Panc1 (cell line): Measurements from ENCODE around the gene CTSS. TPM values are rescaled to one million over a fixed set of nuclear protein-coding genes. Genes with fewer than 3 reads are reported as not detected.

Experiments
- ATAC-seq: fragments of 200-7000 bp; cut with Tn5 transposase; 2 replicates; pipeline ENCODE4 v1.9.1; 2020; ENCODE audit warnings: mild to moderate bottlenecking, moderate library complexity
- BruUV-seq: library from RNA; stranded (reverse); fragments of 400-500 nt; replicated peaks from 2 replicates; lab custom pipeline; 2021; lab: Mats Ljungman, UMichigan
- CTCF ChIA-PET: fragments of 300-600 bp; sonication (Branson Sonifier 250); formaldehyde crosslinking; loops from one replicate; lab custom pipeline; 2022; ENCODE audit warnings: antibody characterized with exemption; lab: Charles Lee
- POLR2A ChIA-PET: fragments of 300-600 bp; sonication (Branson Sonifier 250); formaldehyde crosslinking; loops from one replicate; lab custom pipeline; 2022; ENCODE audit warnings: antibody characterized with exemption; lab: Charles Lee
- DNase-seq: peaks from one replicate; pipeline ENCODE4 v3.0.0-alpha.2; 2010; ENCODE audit warnings: low read depth, low spot score
- H3K27ac ChIP-seq: 2 replicates; pipeline ENCODE4 v1.5.1; 2011; ENCODE audit warnings: mild to moderate bottlenecking, low read length, inconsistent platforms
- H3K27me3 ChIP-seq: fragments of 200-500 bp; sonication (Bioruptor generic); 2 replicates; pipeline ENCODE4 v1.6.0; 2014; ENCODE audit warnings: low read length, inconsistent platforms; ENCODE audit not compliant: control insufficient read depth, insufficient read depth
- H3K36me3 ChIP-seq: fragments of 200-500 bp; sonication (Bioruptor generic); 2 replicates; pipeline ENCODE4 v1.5.1; 2014; ENCODE audit warnings: inconsistent platforms, mild to moderate bottlenecking, low read length, moderate library complexity; ENCODE audit not compliant: control insufficient read depth, insufficient read depth
- H3K4me1 ChIP-seq: 2 replicates; pipeline ENCODE4 v1.5.1; 2011; ENCODE audit warnings: inconsistent platforms, mild to moderate bottlenecking, low read length, moderate library complexity; ENCODE audit not compliant: control insufficient read depth, insufficient read depth
- H3K4me3 ChIP-seq, 2 experiments: 2 replicates each; pipeline ENCODE4 v1.5.1; 2011 to 2012; ENCODE audit warnings: low read depth in 2 of 2, low read length in 2 of 2, mild to moderate bottlenecking in 2 of 2, inconsistent platforms in 1 of 2, moderate library complexity in 1 of 2
- H3K9me3 ChIP-seq: fragments of 200-500 bp; sonication (Bioruptor generic); 2 replicates; pipeline ENCODE4 v1.5.1; 2014; ENCODE audit warnings: low read depth, mild to moderate bottlenecking, inconsistent platforms, low read length, moderate library complexity; ENCODE audit not compliant: control insufficient read depth, insufficient read depth
- POLR2AphosphoS5 ChIP-seq: IDR thresholded peaks from 2 replicates; pipeline ENCODE4 v1.6.1; 2012; ENCODE audit warnings: mild to moderate bottlenecking, low read depth, low read length, moderate library complexity
- SIN3A ChIP-seq: IDR thresholded peaks from 2 replicates; pipeline ENCODE4 v1.6.1; 2012; ENCODE audit warnings: low read depth, mild to moderate bottlenecking, low read length, moderate library complexity, borderline replicate concordance; ENCODE audit not compliant: insufficient read depth
- TCF7L2 ChIP-seq: IDR thresholded peaks from 2 replicates; pipeline ENCODE4 v1.6.1; 2011; ENCODE audit warnings: mild to moderate bottlenecking, low read depth, low read length, inconsistent platforms
- in situ Hi-C: cut with HindIII; loops from 2 replicates; pipeline ENCODE4 v1.10.0; 2016; ENCODE audit warnings: low sequenced_read_pairs, low pct_unique_long_range_greater_than_20kb
- intact Hi-C: fragments of 100-400 bp; cut with micrococcal nuclease; formaldehyde crosslinking; loops from one replicate; pipeline ENCODE4 v1.10.0; 2022; ENCODE audit not compliant: unreplicated experiment
- total RNA-seq: library from RNA; stranded (reverse); gene quantifications from one replicate; pipeline ENCODE4 v1.2.1, GENCODE V29; 2021; ENCODE audit not compliant: unreplicated experiment
- TF ChIP-seq, protein P1 (sequence below): fragments of 450-650 bp; IDR thresholded peaks from 2 replicates; pipeline ENCODE4 v1.5.1; 2017; ENCODE audit warnings: mild to moderate bottlenecking
- TF ChIP-seq, protein P2 (sequence below), 2 experiments: IDR thresholded peaks; 2 replicates each; pipeline ENCODE4 v1.6.1; 2011 to 2012; ENCODE audit warnings: low read depth in 2 of 2, control low read depth in 1 of 2, low read length in 1 of 2, mild to moderate bottlenecking in 1 of 2, moderate library complexity in 1 of 2; ENCODE audit not compliant: insufficient read depth in 1 of 2

CTSS gene
- total RNA-seq, 1 experiment from 2014 or later = 5.1 TPM

DNA sequence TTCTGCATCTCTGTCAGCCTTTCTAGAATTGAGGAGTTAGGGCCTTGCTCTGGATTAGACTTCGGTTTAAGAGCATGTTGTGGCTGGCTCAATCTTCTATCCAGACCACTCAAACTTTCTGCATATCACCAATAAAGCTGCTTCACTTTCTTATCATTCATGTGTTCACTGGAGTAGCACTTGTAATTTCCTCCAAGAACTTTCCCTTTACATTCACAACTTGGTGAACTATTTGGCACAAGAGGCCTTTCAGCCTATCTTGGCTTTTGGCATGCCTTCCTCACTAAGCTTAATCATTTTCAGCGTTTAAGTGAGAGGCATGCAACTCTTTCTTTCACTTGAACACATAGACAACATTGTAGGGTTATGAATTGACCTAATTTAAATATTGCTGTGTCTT lies 41.2 kb downstream of the CTSS start:
- no peaks in the 10 kb centered on the region for H3K9me3 ChIP-seq
- H3K36me3 ChIP-seq = no peaks in the 10 kb centered on the region
- TF ChIP-seq, protein P1, sequence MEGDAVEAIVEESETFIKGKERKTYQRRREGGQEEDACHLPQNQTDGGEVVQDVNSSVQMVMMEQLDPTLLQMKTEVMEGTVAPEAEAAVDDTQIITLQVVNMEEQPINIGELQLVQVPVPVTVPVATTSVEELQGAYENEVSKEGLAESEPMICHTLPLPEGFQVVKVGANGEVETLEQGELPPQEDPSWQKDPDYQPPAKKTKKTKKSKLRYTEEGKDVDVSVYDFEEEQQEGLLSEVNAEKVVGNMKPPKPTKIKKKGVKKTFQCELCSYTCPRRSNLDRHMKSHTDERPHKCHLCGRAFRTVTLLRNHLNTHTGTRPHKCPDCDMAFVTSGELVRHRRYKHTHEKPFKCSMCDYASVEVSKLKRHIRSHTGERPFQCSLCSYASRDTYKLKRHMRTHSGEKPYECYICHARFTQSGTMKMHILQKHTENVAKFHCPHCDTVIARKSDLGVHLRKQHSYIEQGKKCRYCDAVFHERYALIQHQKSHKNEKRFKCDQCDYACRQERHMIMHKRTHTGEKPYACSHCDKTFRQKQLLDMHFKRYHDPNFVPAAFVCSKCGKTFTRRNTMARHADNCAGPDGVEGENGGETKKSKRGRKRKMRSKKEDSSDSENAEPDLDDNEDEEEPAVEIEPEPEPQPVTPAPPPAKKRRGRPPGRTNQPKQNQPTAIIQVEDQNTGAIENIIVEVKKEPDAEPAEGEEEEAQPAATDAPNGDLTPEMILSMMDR = no peak
- TF ChIP-seq TCF7L2 (no peak), POLR2AphosphoS5 (no peak), SIN3A (no peak)
- TF ChIP-seq, protein P2, sequence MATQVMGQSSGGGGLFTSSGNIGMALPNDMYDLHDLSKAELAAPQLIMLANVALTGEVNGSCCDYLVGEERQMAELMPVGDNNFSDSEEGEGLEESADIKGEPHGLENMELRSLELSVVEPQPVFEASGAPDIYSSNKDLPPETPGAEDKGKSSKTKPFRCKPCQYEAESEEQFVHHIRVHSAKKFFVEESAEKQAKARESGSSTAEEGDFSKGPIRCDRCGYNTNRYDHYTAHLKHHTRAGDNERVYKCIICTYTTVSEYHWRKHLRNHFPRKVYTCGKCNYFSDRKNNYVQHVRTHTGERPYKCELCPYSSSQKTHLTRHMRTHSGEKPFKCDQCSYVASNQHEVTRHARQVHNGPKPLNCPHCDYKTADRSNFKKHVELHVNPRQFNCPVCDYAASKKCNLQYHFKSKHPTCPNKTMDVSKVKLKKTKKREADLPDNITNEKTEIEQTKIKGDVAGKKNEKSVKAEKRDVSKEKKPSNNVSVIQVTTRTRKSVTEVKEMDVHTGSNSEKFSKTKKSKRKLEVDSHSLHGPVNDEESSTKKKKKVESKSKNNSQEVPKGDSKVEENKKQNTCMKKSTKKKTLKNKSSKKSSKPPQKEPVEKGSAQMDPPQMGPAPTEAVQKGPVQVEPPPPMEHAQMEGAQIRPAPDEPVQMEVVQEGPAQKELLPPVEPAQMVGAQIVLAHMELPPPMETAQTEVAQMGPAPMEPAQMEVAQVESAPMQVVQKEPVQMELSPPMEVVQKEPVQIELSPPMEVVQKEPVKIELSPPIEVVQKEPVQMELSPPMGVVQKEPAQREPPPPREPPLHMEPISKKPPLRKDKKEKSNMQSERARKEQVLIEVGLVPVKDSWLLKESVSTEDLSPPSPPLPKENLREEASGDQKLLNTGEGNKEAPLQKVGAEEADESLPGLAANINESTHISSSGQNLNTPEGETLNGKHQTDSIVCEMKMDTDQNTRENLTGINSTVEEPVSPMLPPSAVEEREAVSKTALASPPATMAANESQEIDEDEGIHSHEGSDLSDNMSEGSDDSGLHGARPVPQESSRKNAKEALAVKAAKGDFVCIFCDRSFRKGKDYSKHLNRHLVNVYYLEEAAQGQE (IDR thresholded peaks at IDR 0.05; ENCODE audit: insufficient read depth in 1 of 2, low read depth in 2 of 2, low read length in 1 of 2) = no peak
- intact Hi-C loops = no loop called here
- no peak overlapping the region for H3K27ac ChIP-seq
- no peak for DNase-seq
- ChIA-PET CTCF (no interaction called here), POLR2A (no interaction called here)
- BruUV-seq = no TSS peak
- H3K4me1 ChIP-seq = no peaks in the 10 kb centered on the region
- H3K4me3 ChIP-seq = no peak overlapping the region
- ATAC-seq = no peak
- in situ Hi-C loops = no loop called here
- no peaks in the 10 kb centered on the region for H3K27me3 ChIP-seq

DNA sequence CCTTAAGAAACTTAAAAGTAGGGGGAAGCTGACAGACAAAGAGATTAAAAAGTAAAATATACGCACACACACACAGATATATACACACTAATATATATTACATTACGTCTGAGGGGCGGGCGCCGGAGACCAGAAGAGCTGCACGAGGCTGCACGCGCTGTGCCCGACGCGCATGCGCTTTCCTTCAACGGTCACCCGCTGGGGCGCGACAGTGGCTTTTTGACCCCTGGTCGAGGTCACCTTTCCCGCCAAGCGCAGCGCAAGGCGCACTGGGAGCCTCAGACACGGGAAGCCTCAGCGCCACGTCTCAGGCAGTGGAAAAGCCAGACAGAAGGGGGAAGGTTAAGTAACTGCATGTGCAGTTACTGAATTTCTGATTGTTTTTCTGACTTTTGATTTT lies 44.9 kb downstream of the CTSS start, which contains the start of gene HORMAD1:
Gene HORMAD1, minus strand, starts transcription at position 193 of the 400 bp plus-strand sequence. CDS start 1,390 bp downstream, outside the sequence.
- H3K27ac ChIP-seq = no peak within 1 kb of the TSS
- intact Hi-C loops = no loop called here
- BruUV-seq = no TSS peak
- ATAC-seq (no peak), DNase-seq (no peak)
- TF ChIP-seq, protein P1 = no peak
- TF ChIP-seq TCF7L2 (no peak), SIN3A (no peak), POLR2AphosphoS5 (no peak)
- TF ChIP-seq, protein P2 (IDR thresholded peaks at IDR 0.05; ENCODE audit: insufficient read depth in 1 of 2, low read depth in 2 of 2, low read length in 1 of 2) = no peak
- no peaks in the 10 kb centered on the region for H3K36me3 ChIP-seq
- H3K4me1 ChIP-seq = no peaks in the 10 kb centered on the region
- ChIA-PET CTCF (no interaction called here), POLR2A (no interaction called here)
- H3K9me3 ChIP-seq = no peaks in the 10 kb centered on the region
- no peaks in the 10 kb centered on the region for H3K27me3 ChIP-seq
- in situ Hi-C loops = no loop called here
- no peak within 1 kb of the TSS for H3K4me3 ChIP-seq
